DND-41 (cell line): Measurements from ENCODE around the gene GPC5.

Source experiments
- ATAC-seq: fragments of 200-7000 bp; cut with Tn5 transposase; 3 replicates; pipeline ENCODE4 v1.9.1; 2021; ENCODE audit warnings: low read depth; ENCODE audit not compliant: insufficient read depth
- DNase-seq: peaks from one replicate; pipeline ENCODE4 v3.0.0-alpha.2; 2020
- H2AFZ ChIP-seq: 2 replicates; pipeline ENCODE4 v1.6.0; 2012; ENCODE audit warnings: low read depth, low read length
- H3K27ac ChIP-seq: 2 replicates; pipeline ENCODE4 v1.5.1; 2012; ENCODE audit warnings: low read length, inconsistent platforms
- H3K27me3 ChIP-seq: fragments of 200-600 bp; sonication (generic); 2 replicates; pipeline ENCODE4 v1.6.0; 2012; ENCODE audit warnings: low read length, mild to moderate bottlenecking, inconsistent platforms; ENCODE audit not compliant: insufficient read depth, poor library complexity
- H3K36me3 ChIP-seq: 2 replicates; pipeline ENCODE4 v1.5.1; 2012; ENCODE audit warnings: low read length, inconsistent platforms; ENCODE audit not compliant: insufficient read depth
- H3K4me1 ChIP-seq: 2 replicates; pipeline ENCODE4 v1.5.1; 2012; ENCODE audit warnings: mild to moderate bottlenecking, low read length; ENCODE audit not compliant: insufficient read depth
- H3K4me2 ChIP-seq: 2 replicates; pipeline ENCODE4 v1.6.0; 2012; ENCODE audit warnings: mild to moderate bottlenecking, moderate library complexity, low read length, inconsistent platforms; ENCODE audit not compliant: insufficient read depth
- H3K4me3 ChIP-seq, 2 experiments: fragments of 200-600 bp in 1 of 2; shearing (Covaris generic) in 1 of 2; 2 replicates each; pipeline ENCODE4 v1.5.1; 2012 to 2016; ENCODE audit warnings: inconsistent platforms in 2 of 2, low read length in 2 of 2, mild to moderate bottlenecking in 2 of 2, low read depth in 1 of 2, moderate library complexity in 1 of 2
- H3K79me2 ChIP-seq: 2 replicates; pipeline ENCODE4 v1.6.0; 2012; ENCODE audit warnings: low read length, inconsistent platforms; ENCODE audit not compliant: insufficient read depth
- H3K9ac ChIP-seq: 2 replicates; pipeline ENCODE4 v1.6.0; 2012; ENCODE audit warnings: low read depth, mild to moderate bottlenecking, inconsistent platforms, low read length, moderate library complexity
- H3K9me3 ChIP-seq: 2 replicates; pipeline ENCODE4 v1.5.1; 2012; ENCODE audit warnings: low read length, moderate library complexity, mild to moderate bottlenecking, inconsistent platforms; ENCODE audit not compliant: insufficient read depth, severe bottlenecking
- H4K20me1 ChIP-seq: 2 replicates; pipeline ENCODE4 v1.6.0; 2012; ENCODE audit warnings: low read length; ENCODE audit not compliant: insufficient read depth
- EZH2 ChIP-seq: IDR thresholded peaks from 3 replicates; pipeline ENCODE4 v1.6.1; 2012; ENCODE audit warnings: borderline replicate concordance, low read depth, mild to moderate bottlenecking, moderate library complexity, low read length, inconsistent platforms; ENCODE audit not compliant: severe bottlenecking
- TF ChIP-seq, protein P1 (sequence below): IDR thresholded peaks from 2 replicates; pipeline ENCODE4 v1.5.1; 2012; ENCODE audit warnings: borderline replicate concordance, low read length, moderate library complexity, mild to moderate bottlenecking; ENCODE audit not compliant: poor library complexity, severe bottlenecking; ENCODE audit errors: extremely low read depth

The GPC5 gene

DNA sequence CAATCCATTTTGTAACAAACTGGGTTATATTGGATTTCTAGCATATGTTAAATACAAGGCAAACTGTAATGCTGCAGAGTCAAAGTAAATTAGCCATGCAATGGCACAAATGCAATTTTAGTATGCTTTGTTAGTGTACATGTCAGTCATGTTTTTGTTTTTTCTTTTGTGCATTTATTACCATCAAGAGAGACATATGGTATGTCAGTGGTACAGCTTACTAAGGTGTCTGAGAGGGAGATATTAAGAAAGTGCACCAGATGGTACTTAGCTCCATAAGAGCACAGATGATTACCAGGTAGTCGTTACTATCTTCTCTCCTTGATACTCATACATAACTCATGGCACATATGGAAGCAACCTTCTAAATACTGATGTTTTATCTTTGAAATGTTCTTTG lies 550.3 kb downstream of the GPC5 start:
- no peak overlapping the region for H3K9ac ChIP-seq
- no peaks in the 10 kb centered on the region for H3K27me3 ChIP-seq
- H3K9me3 ChIP-seq, result no peaks in the 10 kb centered on the region
- no peak overlapping the region for H3K4me3 ChIP-seq
- no peak overlapping the region for H2AFZ ChIP-seq
- no peak overlapping the region for H3K27ac ChIP-seq
- DNase-seq (no peak), ATAC-seq (no peak)
- no peaks in the 10 kb centered on the region for H3K4me1 ChIP-seq
- no peaks in the 10 kb centered on the region for H3K79me2 ChIP-seq
- TF ChIP-seq EZH2, result no peak
- TF ChIP-seq, protein P1, sequence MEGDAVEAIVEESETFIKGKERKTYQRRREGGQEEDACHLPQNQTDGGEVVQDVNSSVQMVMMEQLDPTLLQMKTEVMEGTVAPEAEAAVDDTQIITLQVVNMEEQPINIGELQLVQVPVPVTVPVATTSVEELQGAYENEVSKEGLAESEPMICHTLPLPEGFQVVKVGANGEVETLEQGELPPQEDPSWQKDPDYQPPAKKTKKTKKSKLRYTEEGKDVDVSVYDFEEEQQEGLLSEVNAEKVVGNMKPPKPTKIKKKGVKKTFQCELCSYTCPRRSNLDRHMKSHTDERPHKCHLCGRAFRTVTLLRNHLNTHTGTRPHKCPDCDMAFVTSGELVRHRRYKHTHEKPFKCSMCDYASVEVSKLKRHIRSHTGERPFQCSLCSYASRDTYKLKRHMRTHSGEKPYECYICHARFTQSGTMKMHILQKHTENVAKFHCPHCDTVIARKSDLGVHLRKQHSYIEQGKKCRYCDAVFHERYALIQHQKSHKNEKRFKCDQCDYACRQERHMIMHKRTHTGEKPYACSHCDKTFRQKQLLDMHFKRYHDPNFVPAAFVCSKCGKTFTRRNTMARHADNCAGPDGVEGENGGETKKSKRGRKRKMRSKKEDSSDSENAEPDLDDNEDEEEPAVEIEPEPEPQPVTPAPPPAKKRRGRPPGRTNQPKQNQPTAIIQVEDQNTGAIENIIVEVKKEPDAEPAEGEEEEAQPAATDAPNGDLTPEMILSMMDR, result no peak
- no peaks in the 10 kb centered on the region for H4K20me1 ChIP-seq
- H3K36me3 ChIP-seq, result no peaks in the 10 kb centered on the region
- H3K4me2 ChIP-seq, result no peak overlapping the region

DNA sequence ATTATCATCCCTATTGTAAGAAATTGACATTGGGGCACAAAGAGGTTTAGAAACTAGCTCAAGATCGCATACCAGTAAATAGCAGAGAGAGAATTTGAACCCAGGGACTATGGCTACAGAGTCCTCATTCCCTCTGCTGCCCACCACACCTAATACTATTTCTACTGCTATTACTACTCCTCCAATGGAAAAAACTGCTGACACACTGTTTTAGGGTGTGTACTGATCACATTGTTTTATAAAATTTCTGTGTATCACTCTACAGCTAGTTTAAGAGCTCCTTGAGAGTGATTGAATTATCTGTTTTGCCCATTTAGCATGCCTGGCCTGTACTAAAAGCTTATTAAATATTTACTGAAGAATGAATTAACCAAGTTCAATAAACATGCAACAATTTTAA lies 552.4 kb downstream of the GPC5 start:
- Histone ChIP-seq H3K4me3 (no peak overlapping the region), H3K9ac (no peak overlapping the region), H4K20me1 (no peaks in the 10 kb centered on the region), H2AFZ (no peak overlapping the region), H3K9me3 (no peaks in the 10 kb centered on the region), H3K27me3 (no peaks in the 10 kb centered on the region), H3K4me2 (no peak overlapping the region), H3K4me1 (no peaks in the 10 kb centered on the region), H3K36me3 (no peaks in the 10 kb centered on the region), H3K27ac (no peak overlapping the region), H3K79me2 (no peaks in the 10 kb centered on the region)
- TF ChIP-seq, protein P1, result no peak
- no peak for TF ChIP-seq EZH2
- no peak for DNase-seq
- ATAC-seq, result no peak

DNA sequence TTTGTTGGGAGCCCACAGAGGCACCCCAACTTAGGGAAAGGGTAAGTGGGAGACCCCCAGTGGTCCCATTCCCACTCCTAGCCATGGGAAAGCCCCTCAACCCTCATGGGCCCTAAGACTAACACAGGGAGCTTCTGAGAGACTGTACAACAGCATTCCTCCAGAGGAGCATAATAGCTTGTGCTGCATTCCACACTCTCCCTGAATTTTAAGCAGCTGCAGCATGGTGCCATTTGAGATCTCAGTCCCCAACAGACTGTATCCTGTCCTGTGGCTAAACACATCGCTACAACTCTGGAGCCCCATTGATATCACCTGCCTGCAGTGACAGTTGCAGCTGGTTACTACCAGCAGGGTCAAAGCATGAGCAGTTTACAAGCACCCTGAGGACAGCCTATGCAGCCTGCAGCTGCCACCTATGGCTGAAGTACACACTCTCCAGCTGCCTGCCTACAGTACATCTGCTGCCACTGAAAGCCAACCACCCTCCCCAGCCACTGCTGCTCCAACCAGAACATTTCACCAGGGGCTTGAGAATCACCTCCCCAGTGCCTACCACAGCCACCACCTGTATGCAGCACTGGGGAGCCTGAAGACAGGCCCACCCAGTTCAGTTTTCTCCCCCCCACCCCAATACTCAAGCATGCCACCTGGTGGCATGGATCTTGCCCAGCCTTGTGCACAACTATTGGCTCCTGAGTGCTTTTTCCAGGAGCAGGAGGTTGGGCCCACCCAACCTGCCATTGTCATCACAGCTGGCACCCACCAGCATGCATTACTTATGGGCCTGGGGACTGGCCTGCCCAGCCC lies 557.3 kb downstream of the GPC5 start:
- ATAC-seq (0 out of 3 replicates have a peak, but pooled peaks have one; percentile 14), DNase-seq (no peak)
- H3K9me3 ChIP-seq, result no peaks in the 10 kb centered on the region
- H3K4me3 ChIP-seq, result no peak overlapping the region
- no peak overlapping the region for H3K9ac ChIP-seq
- TF ChIP-seq EZH2, result no peak
- TF ChIP-seq, protein P1, result no peak
- no peak overlapping the region for H3K4me2 ChIP-seq
- H3K27ac ChIP-seq, result no peak overlapping the region
- H3K27me3 ChIP-seq, result no peaks in the 10 kb centered on the region
- no peaks in the 10 kb centered on the region for H3K36me3 ChIP-seq
- H4K20me1 ChIP-seq, result no peaks in the 10 kb centered on the region
- H3K4me1 ChIP-seq, result no peaks in the 10 kb centered on the region
- H2AFZ ChIP-seq, result no peak overlapping the region
- H3K79me2 ChIP-seq, result no peaks in the 10 kb centered on the region
